Measurements from ENCODE around the gene AGL.
"Not testable (repeated sequence)": the region's sequence is repeated elsewhere in the genome, so short reads cannot be mapped to it uniquely, and the experiment has no call there.

DNA sequence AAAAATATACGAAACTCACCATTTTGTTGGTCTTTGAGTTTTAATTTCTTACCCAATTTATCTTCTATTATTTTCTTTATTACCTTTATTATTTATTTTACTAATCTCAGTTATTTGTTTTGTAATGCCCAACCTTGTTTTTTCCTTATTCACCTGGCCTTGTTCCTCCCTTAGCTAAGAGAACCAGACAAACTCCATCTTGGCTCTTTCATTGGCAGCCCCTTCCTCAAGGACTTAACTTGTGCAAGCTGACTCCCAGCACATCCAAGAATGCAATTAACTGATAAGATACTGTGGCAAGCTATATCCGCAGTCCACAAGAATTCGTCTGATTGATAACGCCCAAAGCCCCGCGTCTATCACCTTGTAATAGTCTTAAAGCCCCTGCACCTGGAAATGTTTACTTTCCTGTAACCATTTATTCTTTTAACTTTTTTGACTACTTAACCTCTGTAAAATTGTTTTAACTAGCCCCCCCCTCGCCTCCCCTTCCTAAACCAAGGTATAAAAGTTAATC, 109.1 kb downstream of the AGL start:
- not testable (repeated sequence) for TF ChIP-seq POLR2AphosphoS5 (IDR thresholded peaks at IDR 0.05; ENCODE audit: low read depth); ZNF331 (CRISPR knock-in tag; IDR thresholded peaks at IDR 0.05; ENCODE audit: low read depth); CREB1 (CRISPR knock-in tag; IDR thresholded peaks at IDR 0.05; ENCODE audit: low read depth); JUNB (IDR thresholded peaks at IDR 0.05; ENCODE audit: unreplicated experiment); EZH2phosphoT487 (IDR thresholded peaks at IDR 0.05; ENCODE audit: unreplicated experiment)
- TF ChIP-seq, protein P1, sequence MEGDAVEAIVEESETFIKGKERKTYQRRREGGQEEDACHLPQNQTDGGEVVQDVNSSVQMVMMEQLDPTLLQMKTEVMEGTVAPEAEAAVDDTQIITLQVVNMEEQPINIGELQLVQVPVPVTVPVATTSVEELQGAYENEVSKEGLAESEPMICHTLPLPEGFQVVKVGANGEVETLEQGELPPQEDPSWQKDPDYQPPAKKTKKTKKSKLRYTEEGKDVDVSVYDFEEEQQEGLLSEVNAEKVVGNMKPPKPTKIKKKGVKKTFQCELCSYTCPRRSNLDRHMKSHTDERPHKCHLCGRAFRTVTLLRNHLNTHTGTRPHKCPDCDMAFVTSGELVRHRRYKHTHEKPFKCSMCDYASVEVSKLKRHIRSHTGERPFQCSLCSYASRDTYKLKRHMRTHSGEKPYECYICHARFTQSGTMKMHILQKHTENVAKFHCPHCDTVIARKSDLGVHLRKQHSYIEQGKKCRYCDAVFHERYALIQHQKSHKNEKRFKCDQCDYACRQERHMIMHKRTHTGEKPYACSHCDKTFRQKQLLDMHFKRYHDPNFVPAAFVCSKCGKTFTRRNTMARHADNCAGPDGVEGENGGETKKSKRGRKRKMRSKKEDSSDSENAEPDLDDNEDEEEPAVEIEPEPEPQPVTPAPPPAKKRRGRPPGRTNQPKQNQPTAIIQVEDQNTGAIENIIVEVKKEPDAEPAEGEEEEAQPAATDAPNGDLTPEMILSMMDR (conservative IDR thresholded peaks at IDR 0.05; ENCODE audit: low read depth in 2 of 2): not testable (repeated sequence)

Measured in GM23338 (cell line).